ENCODE data around the gene PCDH15.

Gene PCDH15

DNA sequence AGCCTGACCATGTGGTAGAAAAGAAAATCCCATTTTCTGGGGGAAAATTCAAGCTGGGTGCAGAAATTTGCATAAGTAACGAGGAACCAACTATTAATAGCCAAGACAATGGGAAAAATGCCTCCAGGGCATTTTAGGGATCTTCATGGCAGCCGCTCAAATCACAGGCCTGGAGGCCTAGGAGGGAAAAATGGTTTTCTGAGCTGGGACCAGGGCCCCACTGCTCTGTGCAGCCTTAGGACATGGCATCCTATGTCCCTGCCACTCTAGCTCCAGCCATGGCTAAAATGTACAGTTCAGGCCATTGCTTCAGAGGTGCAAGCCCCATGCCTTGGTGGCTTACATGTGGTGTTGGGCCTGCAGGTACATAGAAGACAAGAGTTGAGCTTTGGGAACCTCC, 459.0 kb downstream of the PCDH15 start:
- DNase-seq, result no peak

DNA sequence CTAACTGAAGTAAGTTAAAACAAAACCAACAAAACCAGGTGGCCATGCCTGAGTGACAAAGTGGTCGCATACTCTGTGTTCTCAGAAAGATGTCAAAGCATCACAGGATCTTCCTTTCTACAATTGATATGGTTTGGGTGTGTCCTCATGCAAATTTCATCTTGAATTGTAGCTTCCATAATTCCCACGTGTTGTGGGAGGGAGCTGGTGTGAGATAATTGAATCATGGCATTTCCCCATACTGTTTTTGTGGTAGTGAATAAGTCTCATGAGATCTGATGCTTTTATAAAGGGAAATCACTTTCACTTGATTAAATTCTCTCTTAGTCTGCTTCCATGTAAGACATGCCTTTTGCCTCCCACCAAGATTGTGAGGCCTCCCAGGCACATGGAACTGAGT, 465.7 kb downstream of the PCDH15 start:
- DNase-seq, result no peak

DNA sequence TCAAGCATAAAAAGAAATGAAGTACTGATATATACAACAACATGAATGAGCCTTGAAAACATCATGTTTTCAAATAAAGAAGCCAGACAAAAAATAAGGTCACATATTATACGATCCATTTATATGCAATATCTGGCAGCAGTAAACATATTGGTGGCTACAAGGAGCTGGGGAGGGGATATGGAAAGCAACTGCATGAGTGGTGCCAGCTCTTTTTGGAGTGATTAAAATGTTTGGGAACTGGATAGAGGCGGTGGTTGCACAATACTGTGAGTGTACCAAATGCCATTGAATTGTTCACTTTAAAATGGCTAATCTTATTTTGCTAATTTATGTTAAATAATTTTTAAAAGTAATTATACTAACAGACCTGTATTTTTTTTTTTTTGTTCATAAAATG, 481.7 kb downstream of the PCDH15 start:
- DNase-seq, result no peak

DNA sequence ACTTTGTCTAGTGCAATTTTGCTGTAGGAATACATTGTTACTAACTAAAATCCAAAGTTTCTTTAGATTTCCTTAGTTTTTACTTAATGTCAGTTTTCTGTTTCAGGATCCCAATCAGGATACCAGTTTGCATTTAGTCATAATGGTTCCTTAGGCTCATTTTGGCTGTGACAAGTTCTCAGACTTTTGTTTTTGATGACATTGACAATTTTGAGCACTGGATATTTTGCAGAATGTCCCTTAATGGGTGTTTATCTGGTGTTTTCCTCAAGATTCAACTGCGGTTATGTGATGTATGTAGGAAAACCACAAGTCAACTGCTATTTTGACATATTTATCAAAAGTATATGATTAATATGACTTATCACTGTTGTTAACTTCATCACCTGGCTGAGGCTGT, 482.6 kb downstream of the PCDH15 start:
- DNase-seq, result no peak

DNA sequence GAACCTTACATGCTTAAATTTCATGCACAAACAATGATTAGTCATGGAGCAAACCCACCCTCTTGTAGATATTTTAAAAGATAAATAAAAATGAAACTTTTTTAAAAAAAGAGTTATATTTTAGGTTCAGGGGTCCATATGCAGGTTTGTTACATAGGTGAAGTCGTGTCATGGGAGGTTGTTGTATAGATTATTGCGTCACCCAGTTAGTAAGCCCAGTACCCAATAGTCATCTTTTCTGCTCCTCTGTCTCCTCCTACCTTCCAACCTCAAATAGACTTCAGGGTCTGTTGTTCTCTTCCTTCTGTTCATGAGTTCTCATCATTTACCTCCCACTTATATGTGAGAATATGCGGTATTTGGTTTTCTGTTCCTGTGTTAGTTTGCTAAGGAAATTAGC, 486.6 kb downstream of the PCDH15 start:
- DNase-seq, result no peak

DNA sequence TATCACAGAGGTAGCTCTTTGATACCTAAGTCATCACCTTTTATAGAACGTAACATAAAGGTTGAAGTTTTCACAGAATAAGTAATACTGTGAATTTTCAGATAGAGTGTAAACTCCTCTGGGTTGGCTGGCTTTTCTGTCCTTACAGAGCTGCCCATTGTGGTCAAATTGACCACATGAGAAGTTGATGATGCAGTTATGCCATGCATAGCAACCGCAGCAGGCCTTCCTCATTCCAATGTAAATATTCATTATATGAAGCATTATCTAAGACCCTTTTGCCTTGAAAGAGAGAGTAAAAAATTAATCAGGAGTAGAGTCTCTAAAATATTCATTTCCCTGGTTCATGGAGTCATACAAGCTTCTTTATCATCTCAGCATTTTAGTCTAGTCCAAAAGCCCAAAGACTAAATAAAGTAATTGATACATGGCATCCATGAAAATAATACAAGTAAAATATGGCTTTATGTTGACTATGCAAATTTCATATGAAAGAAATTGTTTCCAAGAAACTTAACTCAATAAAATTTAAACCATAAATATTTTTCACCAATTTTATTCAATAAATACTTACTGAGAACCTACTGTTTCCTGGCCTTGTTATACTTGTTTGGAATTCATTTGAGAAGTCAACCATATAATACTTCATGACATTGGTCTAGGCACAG, 516.4 kb downstream of the PCDH15 start:
- DNase-seq, result no peak

DNA sequence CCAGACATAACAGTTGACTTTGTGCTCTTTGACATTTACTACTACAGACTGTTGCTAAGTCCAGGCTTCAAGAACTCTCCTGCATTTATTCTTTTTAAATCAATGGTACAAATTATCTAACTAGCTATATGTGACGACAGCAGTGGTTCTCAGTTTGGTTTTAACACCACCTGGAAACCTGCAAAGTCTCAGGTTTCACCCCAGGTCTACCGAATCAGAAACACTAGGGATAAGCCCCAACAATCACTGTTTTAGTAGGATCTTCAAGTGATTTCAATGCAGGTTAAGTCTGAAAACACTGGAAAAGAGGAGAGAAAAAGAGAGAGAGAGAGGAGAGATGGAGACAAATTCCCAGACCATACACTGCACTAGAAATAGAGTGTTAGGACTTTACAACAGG, 519.0 kb downstream of the PCDH15 start:
- no peak for DNase-seq

DNA sequence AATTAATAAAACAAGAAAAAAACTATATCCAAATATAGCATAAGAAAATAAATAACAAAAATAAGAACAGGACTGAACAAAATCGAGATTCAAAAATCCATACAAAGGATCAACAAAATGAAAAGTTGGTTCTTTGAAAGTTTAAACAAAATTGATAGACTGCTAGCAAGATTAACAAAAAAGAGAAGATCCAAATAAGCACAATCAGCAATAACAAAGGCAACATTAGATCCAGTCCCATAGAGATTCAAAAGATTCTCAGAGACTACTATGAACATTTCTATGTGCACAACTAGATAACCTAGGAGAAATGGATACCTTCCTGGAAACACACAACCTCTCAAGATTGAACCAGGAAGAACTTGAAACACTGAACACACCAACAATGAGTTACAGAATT, 534.6 kb downstream of the PCDH15 start:
- DNase-seq, result no peak

DNA sequence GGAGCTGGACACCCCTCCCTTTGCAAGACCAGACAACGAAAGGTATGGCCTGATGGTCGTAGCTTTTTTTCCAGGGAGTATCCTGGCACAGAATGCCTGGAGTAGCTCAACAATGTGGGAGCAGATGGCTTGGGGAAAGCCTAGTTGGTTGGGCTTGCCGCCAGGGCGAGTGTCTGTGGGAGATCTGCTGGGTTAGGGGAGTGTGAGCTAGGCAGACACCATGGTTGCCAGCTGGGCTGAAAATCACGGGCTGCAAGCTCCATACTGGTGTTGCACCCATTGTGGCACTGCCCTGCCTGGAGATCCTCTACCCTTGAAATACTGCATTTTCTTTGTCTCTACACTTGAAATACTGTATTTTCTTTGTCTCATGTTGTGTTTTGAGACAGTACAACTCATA, 538.3 kb downstream of the PCDH15 start:
- no peak for DNase-seq

DNA sequence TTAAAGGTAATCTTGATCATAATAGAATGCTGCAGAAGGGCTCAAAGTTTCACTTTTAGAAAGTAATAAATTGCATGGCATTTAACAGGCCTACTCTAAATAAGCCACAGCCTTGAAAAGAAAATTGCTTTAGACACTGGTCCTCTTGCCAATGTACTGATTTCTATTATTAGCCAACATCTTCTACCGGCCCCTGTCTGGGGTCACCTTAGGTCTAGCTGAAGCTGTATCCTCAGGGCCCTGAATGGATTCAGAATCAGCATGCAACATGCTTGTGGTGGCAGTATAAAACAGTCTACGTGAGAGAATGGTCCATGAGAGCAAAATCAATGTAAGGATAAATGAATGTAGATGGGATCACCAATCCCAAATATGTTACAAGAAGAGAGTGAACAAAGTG, 541.9 kb downstream of the PCDH15 start:
- no peak for DNase-seq

DNA sequence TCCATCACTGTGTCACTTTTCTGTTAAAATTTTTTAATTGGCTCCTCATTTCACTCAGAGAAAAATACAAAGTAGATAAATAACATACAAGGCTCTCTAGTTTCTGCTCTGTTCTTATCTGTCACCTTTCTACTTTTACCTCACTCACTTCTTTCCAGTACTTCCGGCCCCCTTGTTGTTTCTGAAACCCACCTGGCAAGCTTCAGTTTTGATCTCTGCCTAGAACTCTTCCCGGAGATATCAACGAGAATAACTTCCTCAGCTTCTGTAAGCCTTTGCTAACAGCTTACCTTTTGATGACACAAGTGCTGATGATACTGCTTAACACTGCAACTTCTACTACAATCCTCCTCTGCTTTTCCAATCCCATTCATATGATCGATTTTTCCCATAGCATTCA, 566.2 kb downstream of the PCDH15 start:
- DNase-seq, result no peak

DNA sequence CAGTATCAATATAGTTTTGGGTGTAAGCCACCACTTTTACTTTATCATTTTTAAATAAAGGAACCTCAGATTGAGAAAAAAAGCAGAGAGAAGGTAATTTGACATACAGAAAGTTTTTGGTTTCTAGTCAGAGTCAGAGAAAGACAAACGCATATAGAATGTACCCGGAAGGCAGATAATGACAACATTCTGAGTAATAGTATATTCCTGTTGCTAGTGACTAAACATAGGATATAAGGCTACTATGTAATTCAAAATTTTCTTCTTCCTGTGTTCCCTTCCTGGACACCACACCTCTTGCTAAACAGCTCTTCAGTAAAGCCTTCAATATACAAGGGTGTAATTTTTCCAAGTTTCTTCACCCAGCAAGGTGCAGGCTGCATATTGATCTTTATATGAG, 597.6 kb downstream of the PCDH15 start:
- no peak for DNase-seq

DNA sequence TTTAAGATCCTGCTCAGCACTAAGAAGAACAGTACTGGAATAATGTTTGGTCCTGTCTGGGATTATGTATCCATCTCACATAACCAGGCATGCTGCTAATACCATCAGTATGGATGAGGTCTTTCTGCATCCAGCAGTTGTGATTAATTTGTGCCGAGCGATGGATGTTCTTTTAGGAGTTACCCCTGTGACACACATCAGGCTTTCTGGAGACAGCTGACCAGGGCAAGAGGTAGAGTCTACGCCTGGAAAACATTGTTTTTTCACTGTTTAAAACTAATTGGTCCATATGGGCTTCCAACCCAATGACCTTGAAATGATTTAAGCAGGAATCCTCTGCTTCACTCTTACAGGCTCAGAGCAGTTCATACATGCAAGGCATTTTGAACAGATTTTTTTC, 603.0 kb downstream of the PCDH15 start:
- DNase-seq, result no peak

DNA sequence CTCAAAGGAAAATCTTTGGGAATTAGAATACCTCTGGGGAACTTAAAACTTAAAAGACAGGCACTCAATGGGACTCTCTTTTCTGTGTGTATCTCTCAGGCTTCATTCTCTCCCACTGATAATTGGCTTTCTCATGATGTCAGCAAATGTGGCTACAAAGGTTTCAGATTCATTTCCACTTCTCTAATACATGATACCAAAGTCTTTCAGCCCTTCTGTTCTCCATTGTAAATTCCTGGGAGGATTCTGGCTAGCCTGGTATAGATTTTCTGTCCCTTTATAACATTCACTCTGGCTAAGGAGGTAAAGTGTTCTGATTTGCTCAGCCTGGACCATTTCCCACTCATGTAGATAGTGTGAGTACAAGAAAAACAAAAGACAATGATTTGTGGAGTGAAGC, 606.2 kb downstream of the PCDH15 start:
- DNase-seq, result no peak

DNA sequence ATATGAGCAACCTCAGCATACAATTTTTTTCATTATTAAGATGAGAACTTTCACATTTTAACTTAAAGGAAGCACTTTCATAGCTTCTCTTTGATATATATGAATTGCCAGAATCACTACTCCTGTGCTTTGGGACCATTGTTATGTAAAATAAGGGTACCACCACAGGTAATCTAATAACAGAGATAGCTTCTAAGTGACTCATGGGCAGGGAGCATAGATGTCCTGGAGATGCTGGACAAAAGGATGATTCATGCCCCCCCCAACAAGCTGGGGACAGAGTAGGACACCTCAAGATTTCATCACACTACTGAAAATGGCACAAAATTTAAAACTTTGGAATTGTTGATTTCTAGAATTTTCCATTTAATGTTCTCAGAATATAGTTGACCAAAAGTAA, 641.1 kb downstream of the PCDH15 start:
- DNase-seq, result no peak

DNA sequence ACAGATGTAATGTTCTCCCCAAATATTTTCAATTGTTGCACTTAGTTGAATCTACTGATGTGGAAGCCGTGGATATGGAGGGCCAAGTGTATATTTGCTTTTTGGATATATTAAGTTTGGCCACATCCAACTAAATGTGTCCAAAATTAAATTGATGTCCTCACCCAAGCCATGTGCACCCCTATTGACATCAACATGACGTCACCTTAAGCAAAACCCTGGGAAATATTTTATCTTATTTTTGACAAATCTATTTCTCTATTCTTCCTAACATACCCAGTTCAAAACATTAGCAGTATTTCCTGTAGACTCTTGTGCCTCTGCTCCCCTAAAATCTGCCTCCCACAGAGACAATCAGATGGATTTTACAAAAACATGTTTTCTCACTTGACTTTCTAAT, 652.5 kb downstream of the PCDH15 start:
- no peak for DNase-seq

DNA sequence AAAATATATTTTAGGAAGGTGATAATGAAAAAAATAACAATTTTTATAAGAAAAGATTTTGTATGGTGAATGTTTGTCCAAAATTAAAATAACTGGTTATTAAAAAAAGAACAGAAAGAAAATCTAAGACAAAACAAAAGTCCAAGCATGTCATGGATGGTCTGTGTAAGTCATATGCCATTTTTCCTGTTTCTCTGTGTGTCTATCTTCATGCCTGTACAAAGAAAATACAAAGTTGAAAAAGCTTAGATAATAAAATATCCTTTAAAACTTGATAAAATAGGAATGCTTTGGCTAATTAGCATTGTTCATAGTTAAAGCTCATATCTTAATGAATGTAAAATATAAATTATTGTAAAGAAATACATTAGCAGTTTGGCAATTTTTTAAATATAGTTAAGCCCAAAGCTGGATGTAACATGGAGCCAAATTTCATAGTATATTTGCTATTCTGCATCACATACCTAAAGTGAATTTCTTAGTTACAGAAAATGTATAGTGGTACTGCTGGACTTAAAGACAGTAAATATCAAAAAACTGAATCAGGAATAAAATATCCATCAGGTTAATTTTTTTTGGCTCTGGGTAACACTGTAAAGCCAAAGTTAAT, 661.1 kb downstream of the PCDH15 start:
- DNase-seq, result no peak

DNA sequence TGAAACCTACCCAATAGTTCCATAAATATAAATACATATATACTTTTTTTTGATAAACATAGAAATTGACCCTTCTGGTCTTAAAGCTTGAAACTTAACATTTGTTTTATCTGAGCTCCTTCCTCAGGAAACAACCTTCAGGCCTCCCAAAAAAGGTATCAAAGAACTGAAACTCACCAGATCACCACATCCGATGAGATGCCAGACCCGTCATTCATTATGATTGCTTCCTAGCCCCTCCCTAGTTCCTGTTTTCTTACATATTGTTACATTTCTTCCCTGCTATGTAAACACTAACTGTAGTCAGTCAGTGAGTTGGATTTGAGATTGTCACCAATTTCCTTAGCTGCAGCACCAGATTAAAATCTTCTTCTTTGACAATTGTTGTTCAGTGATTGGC, 663.6 kb downstream of the PCDH15 start:
- DNase-seq, result no peak

DNA sequence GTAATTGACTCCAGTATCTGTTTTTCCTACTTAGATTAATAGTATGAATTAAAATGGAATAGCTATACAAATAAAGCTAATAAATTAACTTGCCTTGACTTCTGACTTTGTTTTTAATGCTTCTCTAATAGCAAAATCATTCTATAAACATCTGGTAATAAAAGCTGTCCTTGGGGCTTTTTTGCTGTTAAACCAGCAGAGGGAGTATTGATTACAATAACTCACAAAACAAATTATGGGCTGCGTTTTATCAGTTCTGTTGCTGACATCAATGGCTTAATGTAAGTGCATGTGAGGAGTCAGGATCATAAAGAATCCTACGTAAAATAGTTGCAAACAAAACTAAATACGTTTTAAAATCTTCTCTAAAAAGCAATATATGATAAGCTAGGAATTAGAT, 667.8 kb downstream of the PCDH15 start:
- no peak for DNase-seq

DNA sequence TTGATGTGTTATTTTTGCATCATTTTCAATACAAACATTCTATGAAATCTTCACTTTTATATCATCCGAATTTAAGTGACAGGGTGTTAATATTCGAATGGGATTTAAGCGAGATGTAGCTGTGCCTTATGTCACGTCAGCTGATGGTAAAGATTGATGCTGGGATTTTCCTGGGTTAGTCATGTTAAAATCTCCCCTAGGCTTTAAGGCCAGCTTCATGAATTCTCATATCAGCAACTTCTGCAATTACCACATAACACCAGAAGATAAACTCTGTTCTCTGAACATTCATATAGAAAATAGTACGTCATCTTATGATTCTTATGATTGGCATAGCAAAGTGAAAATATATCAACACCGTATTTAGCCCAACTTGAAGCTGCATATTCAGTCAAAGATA, 669.2 kb downstream of the PCDH15 start:
- no peak for DNase-seq

DNA sequence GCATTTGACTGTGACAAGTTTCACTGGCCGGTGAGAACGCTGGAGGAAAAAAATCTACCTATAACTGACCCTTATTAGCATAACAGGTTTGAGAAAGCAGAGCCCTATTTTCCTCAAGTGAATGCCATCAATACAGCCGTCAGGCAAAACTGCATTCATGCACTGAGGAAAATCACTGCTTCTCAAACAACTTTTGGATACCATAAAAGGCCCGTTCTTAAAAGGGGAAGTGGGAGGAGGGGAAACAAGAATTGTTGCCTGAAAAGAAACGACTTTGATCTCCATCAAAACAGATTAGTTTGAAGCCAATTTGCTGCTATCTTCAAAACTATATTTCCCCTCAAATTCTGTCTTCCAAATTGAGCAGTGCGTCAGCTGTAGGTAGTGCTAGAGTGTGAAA, 670.6 kb downstream of the PCDH15 start:
- DNase-seq, result no peak

DNA sequence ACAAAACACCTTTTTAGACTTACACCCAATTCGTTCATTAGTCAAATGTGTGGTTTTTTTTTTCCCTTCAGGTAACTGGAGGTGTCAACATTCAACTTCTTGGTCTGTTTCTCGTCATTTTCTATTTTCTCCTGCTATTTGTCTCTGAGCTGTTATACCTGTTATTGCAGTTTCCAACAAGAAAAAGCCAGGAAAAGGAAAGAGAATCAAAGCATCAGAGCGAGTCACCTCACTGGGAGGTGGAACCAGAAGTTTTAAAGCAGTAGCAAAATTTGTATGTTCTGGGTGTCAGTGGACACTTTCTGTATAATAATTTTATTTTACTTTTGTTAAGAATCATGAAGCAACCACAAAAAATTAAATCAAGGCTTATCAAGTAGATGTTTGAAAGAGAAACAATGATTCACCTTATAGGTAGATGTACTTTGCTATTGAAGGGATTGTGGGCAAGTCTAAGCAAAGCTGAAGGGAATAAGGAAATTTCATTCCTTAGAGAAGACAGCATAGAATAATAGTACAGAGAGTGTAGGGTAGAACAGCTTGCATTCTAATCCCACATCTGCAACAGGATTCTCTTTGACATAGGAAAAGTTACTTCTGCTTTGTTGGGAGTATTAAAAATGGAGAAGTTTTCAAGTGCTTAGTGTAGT, 675.8 kb downstream of the PCDH15 start:
- no peak for DNase-seq

DNA sequence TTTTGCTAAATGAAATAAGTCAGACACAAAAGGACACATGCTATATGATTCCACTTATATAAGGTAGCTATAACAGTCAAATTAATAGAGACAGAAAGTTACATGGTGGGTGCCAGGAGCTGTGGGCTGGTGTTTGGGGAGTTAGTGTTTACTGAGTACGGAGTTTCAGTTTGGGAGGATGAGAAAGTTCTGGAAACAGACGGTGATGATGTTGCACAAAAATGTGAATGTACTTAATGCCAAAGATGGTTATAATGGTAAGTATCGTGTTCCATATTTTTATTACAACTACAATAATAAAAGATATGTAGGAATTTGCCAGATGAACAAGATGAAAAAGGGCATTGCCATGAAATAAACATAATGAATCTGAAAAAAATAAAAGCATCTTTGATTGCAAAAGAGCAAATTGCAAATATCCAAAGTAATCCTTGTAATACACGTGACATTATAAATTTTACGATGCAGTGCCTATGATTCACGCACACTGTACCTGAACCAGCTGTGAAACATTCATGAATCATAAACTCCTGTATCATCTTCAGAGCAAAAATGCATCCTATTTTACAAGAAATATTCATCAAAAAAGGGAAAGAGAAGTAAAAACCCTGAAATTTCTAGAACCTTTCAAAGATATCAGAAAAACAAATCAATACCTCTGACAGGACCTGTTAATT, 676.7 kb downstream of the PCDH15 start:
- no peak for DNase-seq

DNA sequence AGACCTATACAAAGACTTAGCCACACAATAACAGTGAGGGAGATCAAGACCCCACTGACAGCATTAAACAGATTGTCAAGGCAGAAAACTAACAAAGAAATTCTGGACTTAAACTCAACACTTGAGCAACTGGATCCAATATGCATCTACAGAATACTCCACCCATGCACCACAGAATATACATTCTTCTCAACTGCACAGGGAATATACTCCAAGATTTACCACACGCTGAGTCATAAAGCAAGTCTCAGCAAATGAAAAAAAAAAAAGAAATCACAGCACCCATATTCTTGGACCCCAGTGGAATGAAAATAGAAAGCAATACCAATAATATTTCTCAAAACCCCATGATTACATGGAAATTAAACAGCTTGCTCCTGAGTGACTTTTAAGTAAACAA, 680.2 kb downstream of the PCDH15 start:
- no peak for DNase-seq

Measured in activated CD4-positive, alpha-beta T cell treated with anti-CD3 and anti-CD28 coated beads for 4 hours (primary cell).